ENCODE results near the gene AGBL4.

DNA sequence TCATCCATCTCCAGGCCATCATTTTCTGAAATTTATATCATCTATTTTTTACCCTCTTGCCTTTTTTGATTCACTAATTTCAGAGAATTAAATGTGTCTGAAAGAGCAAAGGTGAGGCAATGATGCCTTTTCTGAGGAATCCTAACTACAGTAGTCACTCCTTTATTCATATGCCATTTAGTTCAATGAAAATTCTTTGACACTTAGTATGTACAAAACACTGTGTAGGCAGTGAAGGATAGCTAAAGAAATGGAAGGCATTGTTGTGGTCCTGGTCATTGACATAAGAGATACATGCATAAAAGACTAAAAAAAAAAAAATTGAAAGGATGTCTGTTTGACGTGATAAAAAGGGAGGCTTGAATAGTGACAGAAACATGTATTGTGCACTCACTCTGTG lies 1075.2 kb downstream of the AGBL4 start:
- TF ChIP-seq, protein P1, sequence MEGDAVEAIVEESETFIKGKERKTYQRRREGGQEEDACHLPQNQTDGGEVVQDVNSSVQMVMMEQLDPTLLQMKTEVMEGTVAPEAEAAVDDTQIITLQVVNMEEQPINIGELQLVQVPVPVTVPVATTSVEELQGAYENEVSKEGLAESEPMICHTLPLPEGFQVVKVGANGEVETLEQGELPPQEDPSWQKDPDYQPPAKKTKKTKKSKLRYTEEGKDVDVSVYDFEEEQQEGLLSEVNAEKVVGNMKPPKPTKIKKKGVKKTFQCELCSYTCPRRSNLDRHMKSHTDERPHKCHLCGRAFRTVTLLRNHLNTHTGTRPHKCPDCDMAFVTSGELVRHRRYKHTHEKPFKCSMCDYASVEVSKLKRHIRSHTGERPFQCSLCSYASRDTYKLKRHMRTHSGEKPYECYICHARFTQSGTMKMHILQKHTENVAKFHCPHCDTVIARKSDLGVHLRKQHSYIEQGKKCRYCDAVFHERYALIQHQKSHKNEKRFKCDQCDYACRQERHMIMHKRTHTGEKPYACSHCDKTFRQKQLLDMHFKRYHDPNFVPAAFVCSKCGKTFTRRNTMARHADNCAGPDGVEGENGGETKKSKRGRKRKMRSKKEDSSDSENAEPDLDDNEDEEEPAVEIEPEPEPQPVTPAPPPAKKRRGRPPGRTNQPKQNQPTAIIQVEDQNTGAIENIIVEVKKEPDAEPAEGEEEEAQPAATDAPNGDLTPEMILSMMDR (IDR thresholded peaks at IDR 0.05) = no peak
- TF ChIP-seq POLR2A (IDR thresholded peaks at IDR 0.05) = no peak
